GM21529 (cell line): Measurements from ENCODE around the gene HOMER2.
"Not testable (repeated sequence)": the region's sequence is repeated elsewhere in the genome, so short reads cannot be mapped to it uniquely, and the experiment has no call there.

Experiments
- ATAC-seq: cut with Tn5 transposase; IDR thresholded peaks from one replicate; pipeline ENCODE4 v1.9.1; 2021; ENCODE audit not compliant: unreplicated experiment

HOMER2 gene

DNA sequence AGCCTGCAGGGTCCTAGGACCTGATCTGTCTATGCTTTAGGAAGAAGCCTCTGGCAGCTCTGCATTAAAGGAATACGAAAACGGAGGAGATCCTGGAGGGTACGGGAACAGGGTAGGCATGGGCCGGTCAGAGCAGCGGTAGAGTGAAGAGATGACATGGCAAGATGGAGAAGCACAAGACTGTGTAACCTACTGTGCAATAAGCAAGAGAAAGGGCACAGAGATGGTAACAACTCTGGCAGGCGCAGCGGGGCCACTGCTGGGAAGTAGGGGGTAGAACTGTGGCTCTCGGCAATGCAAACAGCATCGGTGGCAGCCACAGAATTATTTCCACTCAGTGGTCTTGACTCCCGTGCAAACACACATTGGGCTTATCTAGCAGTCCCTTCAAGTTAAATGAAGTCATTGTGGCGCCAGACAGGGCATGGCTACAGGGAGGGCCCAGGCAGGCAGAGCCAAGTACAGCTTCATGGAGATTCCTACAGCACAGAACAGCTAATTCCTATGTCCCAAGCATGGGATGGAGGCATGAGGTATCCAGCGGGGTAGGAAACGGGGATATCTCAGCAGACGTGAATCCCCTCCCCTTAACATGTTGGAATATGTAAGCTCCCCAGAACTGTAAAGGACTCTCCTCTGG, 114.3 kb downstream of the HOMER2 start:
- ATAC-seq: no peak

DNA sequence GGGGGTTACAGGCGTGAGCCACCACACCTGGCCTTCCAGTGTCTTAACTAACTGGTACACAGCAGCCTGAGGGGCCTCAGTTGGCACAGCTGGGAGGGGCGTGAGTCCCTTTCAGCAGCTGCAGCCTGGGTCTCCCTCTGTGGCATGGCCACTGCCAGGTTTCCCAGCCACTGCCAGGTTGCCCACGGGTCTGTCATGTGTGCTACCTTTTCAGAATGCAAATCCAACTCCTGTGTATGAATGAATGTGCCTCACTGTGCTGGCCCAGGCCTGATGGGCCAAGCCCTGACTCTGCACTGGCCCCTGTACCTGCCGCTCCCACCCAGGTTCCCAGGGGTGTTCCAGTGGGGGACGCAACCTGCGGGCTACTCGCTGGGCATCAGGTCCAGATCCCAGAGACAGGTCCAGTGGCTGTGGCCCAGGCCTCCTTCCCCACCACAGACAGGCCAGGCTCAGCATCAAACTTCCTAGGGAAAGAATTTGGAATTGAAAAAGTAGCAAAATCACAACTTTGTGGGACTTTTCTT, 117.1 kb downstream of the HOMER2 start:
- no peak for ATAC-seq

GRCh38 chr15:82833362-82833682, 119.2 kb downstream of the HOMER2 start:
- ATAC-seq: no peak

- peak; percentile 79 for ATAC-seq
These were observed 119.7 kb downstream of the HOMER2 start for GRCh38 chr15:82832601-82833361.

GRCh38 chr15:82831894-82832600, 120.5 kb downstream of the HOMER2 start:
- no peak for ATAC-seq

DNA sequence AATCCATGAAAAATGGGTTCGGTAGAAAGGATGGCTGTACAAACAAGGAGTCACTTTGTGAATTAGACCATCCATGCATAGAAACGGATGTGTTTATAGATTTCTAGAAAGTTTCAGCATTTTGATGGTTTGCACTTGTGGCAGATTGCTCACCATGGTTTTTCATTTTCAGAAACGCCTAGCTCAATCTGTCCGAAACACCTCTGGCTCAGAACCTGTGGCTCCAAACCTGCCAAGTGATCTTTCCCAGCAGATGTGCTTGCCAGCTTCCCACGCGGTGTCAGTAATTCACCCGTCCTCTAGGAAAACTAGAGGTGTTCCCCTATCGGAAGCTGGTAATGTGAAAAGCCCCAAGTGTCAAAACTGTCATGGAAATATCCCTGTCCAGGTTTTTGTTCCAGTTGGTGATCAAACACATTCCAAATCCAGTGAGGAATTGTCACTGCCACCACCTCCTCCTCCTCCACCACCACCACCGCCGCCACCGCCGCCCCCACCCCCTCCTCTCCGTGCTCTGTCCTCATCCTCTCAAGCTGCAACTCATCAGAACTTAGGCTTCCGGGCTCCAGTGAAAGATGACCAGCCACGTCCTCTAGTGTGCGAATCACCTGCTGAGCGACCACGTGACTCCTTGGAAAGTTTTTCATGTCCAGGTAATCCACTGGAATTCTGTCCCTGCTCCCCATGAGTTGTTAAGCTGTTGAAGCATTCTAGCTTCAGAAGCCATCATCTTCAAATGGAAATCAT, 121.9 kb downstream of the HOMER2 start:
- ATAC-seq: no peak

- ATAC-seq: no peak
These were observed 123.3 kb downstream of the HOMER2 start for GRCh38 chr15:82829234-82829633.

- no peak for ATAC-seq
These were observed 124.4 kb downstream of the HOMER2 start for GRCh38 chr15:82828075-82828474.

GRCh38 chr15:82823049-82823448, 129.5 kb downstream of the HOMER2 start:
- no peak for ATAC-seq

DNA sequence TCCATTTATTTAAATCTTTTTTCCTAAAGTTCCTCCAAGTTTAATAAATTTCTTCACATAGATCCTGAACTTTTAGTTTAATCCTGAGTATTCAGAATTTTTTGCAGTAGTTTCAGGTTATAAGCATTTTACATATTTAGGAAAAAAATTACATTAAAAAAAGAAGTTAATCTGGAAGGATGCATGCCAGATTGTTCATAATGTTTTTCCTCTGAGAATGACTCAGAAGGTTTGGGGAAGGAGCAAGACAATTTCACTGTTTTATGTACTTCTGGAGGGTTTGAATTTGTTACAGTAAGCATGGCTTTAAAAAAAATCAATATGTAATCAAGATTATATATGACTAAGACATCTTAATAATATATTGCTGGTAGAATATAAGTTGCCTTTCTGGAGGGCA, 130.7 kb downstream of the HOMER2 start:
- not testable (repeated sequence) for ATAC-seq

DNA sequence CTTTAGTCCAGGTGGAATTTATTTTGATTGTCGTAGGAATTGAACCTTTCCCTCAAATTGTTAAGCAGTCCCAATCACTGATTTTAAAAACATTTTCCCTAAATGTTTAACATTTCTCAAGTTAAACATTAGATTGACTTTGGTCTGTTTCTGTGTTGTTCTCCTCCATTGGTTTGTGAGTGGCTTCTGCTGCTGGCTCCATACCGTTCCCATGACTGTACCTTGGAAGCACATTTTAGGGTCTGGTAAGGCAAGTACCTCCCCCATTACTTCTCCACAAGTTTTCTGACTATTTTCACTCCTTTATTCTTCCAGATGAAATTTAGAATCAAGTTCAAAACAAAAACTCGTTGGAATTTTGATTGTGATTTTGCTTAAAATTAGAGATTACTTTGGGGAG, 131.1 kb downstream of the HOMER2 start:
- not testable (repeated sequence) for ATAC-seq

DNA sequence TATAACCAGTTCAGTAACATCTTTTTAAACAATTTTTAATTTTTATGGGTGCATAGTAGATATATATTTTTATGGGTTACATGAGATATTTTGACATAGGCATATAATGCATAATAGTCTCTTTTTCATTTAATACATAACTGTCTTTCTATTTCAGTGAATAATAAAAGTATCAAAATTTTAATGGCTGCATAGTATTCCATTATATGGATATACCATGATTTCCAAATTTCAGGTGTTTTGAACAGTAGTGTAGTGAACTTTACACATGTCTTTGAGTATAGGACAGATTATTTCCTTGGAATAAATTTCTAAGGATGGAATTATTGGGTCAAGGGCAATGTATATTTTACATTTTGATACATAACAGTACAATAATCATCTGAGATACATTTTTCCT, 132.4 kb downstream of the HOMER2 start:
- ATAC-seq: no peak

- no peak for ATAC-seq
These were observed 139.5 kb downstream of the HOMER2 start for GRCh38 chr15:82812994-82813393.

- no peak for ATAC-seq
These were observed 141.6 kb downstream of the HOMER2 start for GRCh38 chr15:82810890-82811426.

GRCh38 chr15:82810061-82810889, 142.2 kb downstream of the HOMER2 start:
- peak; percentile 14 for ATAC-seq

- ATAC-seq: peak; percentile 79
These were observed 143.0 kb downstream of the HOMER2 start, which contains the start of gene WHAMM for GRCh38 chr15:82809308-82810060. Gene WHAMM, plus strand, starts transcription at chr15:82809628. Its CDS starts 99 bp downstream, at chr15:82809727.

DNA sequence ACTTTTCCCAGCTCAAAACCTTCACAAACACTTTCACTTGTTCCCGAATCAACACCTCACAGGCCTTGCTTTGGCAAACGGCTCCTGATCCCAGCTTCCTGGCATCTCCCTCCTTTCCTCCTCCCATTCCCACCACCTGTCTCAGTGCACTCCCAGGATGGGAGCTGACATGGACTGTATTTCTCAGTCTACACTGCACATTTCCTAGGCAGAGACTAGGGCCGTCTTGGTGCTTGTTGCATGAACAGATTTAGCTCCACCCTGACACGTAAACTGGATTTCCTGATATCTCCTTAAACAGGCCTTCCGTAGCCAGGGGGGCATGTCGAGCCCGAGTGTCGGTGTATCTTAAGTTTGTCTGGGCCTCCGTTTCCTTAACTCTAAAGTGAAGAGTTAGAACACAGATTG, 143.9 kb downstream of the HOMER2 start:
- no peak for ATAC-seq

DNA sequence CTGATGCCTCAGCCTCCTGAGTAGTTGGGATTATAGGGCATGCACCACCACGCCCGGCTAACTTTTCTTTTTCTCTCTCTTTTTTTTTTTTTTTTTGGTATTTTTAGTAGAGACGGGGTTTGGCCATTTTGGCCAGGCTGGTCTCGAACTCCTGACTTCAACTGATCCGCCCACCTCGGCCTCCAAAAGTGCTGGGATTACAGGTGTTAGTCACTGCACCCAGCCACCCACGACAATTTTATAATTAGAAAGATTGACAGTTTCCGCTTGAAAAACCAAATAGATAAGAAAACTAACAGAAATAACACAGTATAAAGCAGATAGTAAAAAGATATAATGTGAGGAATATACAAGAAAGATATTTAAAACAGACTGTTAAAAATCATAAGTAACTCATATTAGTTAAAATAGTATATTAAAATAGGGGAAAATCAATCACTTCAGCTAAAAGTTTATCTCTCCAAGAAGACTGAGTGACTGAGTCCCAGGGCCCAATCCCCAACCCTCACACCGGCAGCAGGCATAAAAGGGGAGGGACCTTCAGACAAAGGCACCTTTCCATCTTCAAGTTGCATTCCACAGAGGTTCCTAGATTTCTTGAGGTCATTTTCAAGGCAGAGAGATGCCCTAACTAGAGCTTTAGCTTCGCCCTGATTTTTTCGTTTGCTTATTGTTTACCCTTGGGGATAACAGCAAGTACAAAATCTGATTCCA, 144.4 kb downstream of the HOMER2 start:
- no peak for ATAC-seq

- ATAC-seq: peak; percentile 61
These were observed 146.5 kb downstream of the HOMER2 start, which contains the start of gene FSD2 for GRCh38 chr15:82805994-82806406. Gene FSD2, minus strand, starts transcription at chr15:82806069. Its CDS starts 18,679 bp downstream, at chr15:82787390.
